ENCODE results near the gene KPNA1.
A peak's percentile ranks its signal among the peaks of the same experiment; 100 is the strongest.
"Not testable (repeated sequence)": the region's sequence is repeated elsewhere in the genome, so short reads cannot be mapped to it uniquely, and the experiment has no call there.

Gene KPNA1

GRCh38 chr3:122508135-122508914 is 6.4 kb downstream of the KPNA1 start:
- peak overlapping the region; percentile 81 for H3K27ac Mint-ChIP-seq
- peak; percentile 34 for ATAC-seq

GRCh38 chr3:122506450-122506849 is 8.3 kb downstream of the KPNA1 start:
- Mint-ChIP-seq H3K4me3 (no peak overlapping the region), H3K4me1 (peaks cover 65% of the 10 kb centered on the region), H3K9me3 (peaks cover 4% of the 10 kb centered on the region), H3K27me3 (no peaks in the 10 kb centered on the region), H3K36me3 (peaks cover 30% of the 10 kb centered on the region), H3K27ac (no peak overlapping the region)
- no peak for ATAC-seq

More at GRCh38 chr3:122508135-122508914, 6.4 kb downstream of the KPNA1 start:
- no peak overlapping the region for H3K4me3 Mint-ChIP-seq
- peaks cover 65% of the 10 kb centered on the region for H3K4me1 Mint-ChIP-seq
- H3K27me3 Mint-ChIP-seq = no peaks in the 10 kb centered on the region
- H3K36me3 Mint-ChIP-seq = peaks cover 27% of the 10 kb centered on the region
- peaks cover 4% of the 10 kb centered on the region for H3K9me3 Mint-ChIP-seq

- Mint-ChIP-seq H3K4me3 (no peak overlapping the region), H3K27ac (no peak overlapping the region), H3K4me1 (peaks cover 65% of the 10 kb centered on the region), H3K9me3 (peaks cover 4% of the 10 kb centered on the region), H3K36me3 (peaks cover 29% of the 10 kb centered on the region), H3K27me3 (no peaks in the 10 kb centered on the region)
- no peak for ATAC-seq
Observed at GRCh38 chr3:122505676-122506075, 9.1 kb downstream of the KPNA1 start.

GRCh38 chr3:122502941-122503340 is 11.8 kb downstream of the KPNA1 start:
- Mint-ChIP-seq H3K36me3 (peaks cover 12% of the 10 kb centered on the region), H3K27me3 (no peaks in the 10 kb centered on the region), H3K9me3 (no peaks in the 10 kb centered on the region), H3K27ac (no peak overlapping the region), H3K4me3 (no peak overlapping the region), H3K4me1 (peaks cover 58% of the 10 kb centered on the region)
- ATAC-seq = no peak

GRCh38 chr3:122502139-122502538 is 12.6 kb downstream of the KPNA1 start:
- Mint-ChIP-seq H3K27me3 (no peaks in the 10 kb centered on the region), H3K4me3 (no peak overlapping the region), H3K4me1 (peaks cover 66% of the 10 kb centered on the region), H3K27ac (no peak overlapping the region), H3K9me3 (no peaks in the 10 kb centered on the region), H3K36me3 (peaks cover 12% of the 10 kb centered on the region)
- no peak for ATAC-seq

- H3K27me3 Mint-ChIP-seq, ATAC-seq, H3K4me3 Mint-ChIP-seq, H3K9me3 Mint-ChIP-seq: not testable (repeated sequence)
- H3K27ac Mint-ChIP-seq = peak overlapping the region; percentile 65
- peaks cover 65% of the 10 kb centered on the region for H3K4me1 Mint-ChIP-seq
- peaks cover 19% of the 10 kb centered on the region for H3K36me3 Mint-ChIP-seq
Observed at GRCh38 chr3:122500964-122501363, 13.8 kb downstream of the KPNA1 start.

- Mint-ChIP-seq H3K4me1 (peaks cover 61% of the 10 kb centered on the region), H3K27me3 (no peaks in the 10 kb centered on the region), H3K27ac (peak overlapping the region; percentile 46), H3K4me3 (no peak overlapping the region), H3K9me3 (no peaks in the 10 kb centered on the region), H3K36me3 (peaks cover 33% of the 10 kb centered on the region)
- no peak for ATAC-seq
Observed at GRCh38 chr3:122498152-122498551, 16.6 kb downstream of the KPNA1 start.

GRCh38 chr3:122497425-122497824 is 17.3 kb downstream of the KPNA1 start:
- peaks cover 56% of the 10 kb centered on the region for H3K4me1 Mint-ChIP-seq

GRCh38 chr3:122496508-122496907 is 18.2 kb downstream of the KPNA1 start:
- Mint-ChIP-seq H3K27me3 (no peaks in the 10 kb centered on the region), H3K4me3 (no peak overlapping the region), H3K36me3 (peaks cover 35% of the 10 kb centered on the region), H3K9me3 (no peaks in the 10 kb centered on the region), H3K4me1 (peaks cover 47% of the 10 kb centered on the region), H3K27ac (no peak overlapping the region)
- no peak for ATAC-seq

More at GRCh38 chr3:122497425-122497824, 17.3 kb downstream of the KPNA1 start:
- Mint-ChIP-seq H3K36me3 (peaks cover 40% of the 10 kb centered on the region), H3K4me3 (no peak overlapping the region), H3K27me3 (no peaks in the 10 kb centered on the region), H3K27ac (peak overlapping the region; percentile 46), H3K9me3 (no peaks in the 10 kb centered on the region)
- ATAC-seq = peak; percentile 85

- ATAC-seq = no peak
- Mint-ChIP-seq H3K36me3 (peaks cover 48% of the 10 kb centered on the region), H3K9me3 (no peaks in the 10 kb centered on the region), H3K27me3 (no peaks in the 10 kb centered on the region), H3K4me3 (no peak overlapping the region), H3K4me1 (peaks cover 31% of the 10 kb centered on the region), H3K27ac (no peak overlapping the region)
Observed at GRCh38 chr3:122493296-122493695, 21.4 kb downstream of the KPNA1 start.

- peaks cover 48% of the 10 kb centered on the region for H3K36me3 Mint-ChIP-seq
- no peaks in the 10 kb centered on the region for H3K27me3 Mint-ChIP-seq
- H3K9me3 Mint-ChIP-seq = no peaks in the 10 kb centered on the region
- no peak overlapping the region for H3K4me3 Mint-ChIP-seq
- peaks cover 17% of the 10 kb centered on the region for H3K4me1 Mint-ChIP-seq
- no peak overlapping the region for H3K27ac Mint-ChIP-seq
- ATAC-seq = no peak
Observed at GRCh38 chr3:122488262-122488973, 26.3 kb downstream of the KPNA1 start.

GRCh38 chr3:122484985-122485384 is 29.8 kb downstream of the KPNA1 start:
- Mint-ChIP-seq H3K4me1 (peaks cover 34% of the 10 kb centered on the region), H3K4me3 (no peak overlapping the region), H3K9me3 (no peaks in the 10 kb centered on the region), H3K27me3 (no peaks in the 10 kb centered on the region), H3K36me3 (peaks cover 43% of the 10 kb centered on the region), H3K27ac (no peak overlapping the region)
- ATAC-seq = no peak

- Mint-ChIP-seq H3K27me3 (no peaks in the 10 kb centered on the region), H3K4me1 (peaks cover 44% of the 10 kb centered on the region), H3K9me3 (no peaks in the 10 kb centered on the region), H3K4me3 (no peak overlapping the region), H3K27ac (no peak overlapping the region), H3K36me3 (peaks cover 33% of the 10 kb centered on the region)
- ATAC-seq = no peak
Observed at GRCh38 chr3:122481390-122481789, 33.3 kb downstream of the KPNA1 start.

GRCh38 chr3:122476532-122476931 is 38.2 kb downstream of the KPNA1 start:
- Mint-ChIP-seq H3K36me3 (peaks cover 47% of the 10 kb centered on the region), H3K27ac (no peak overlapping the region), H3K9me3 (no peaks in the 10 kb centered on the region), H3K27me3 (no peaks in the 10 kb centered on the region), H3K4me1 (peaks cover 72% of the 10 kb centered on the region), H3K4me3 (no peak overlapping the region)
- ATAC-seq = no peak

GRCh38 chr3:122475316-122475715 is 39.4 kb downstream of the KPNA1 start:
- Mint-ChIP-seq H3K9me3 (no peaks in the 10 kb centered on the region), H3K27ac (no peak overlapping the region), H3K4me1 (peaks cover 77% of the 10 kb centered on the region), H3K27me3 (no peaks in the 10 kb centered on the region), H3K4me3 (no peak overlapping the region), H3K36me3 (peaks cover 42% of the 10 kb centered on the region)
- ATAC-seq = no peak

- no peak for ATAC-seq
- Mint-ChIP-seq H3K27ac (peak overlapping the region; percentile 25), H3K36me3 (peaks cover 20% of the 10 kb centered on the region), H3K4me3 (no peak overlapping the region), H3K27me3 (no peaks in the 10 kb centered on the region), H3K4me1 (peaks cover 70% of the 10 kb centered on the region), H3K9me3 (no peaks in the 10 kb centered on the region)
Observed at GRCh38 chr3:122469659-122470058, 45.1 kb downstream of the KPNA1 start.
